K562 (cell line): ENCODE measurements around the gene ALDOB. TPM values are rescaled to one million over a fixed set of nuclear protein-coding genes. Genes with fewer than 3 reads are reported as not detected.

Experiments used
- BMI1 ChIP-seq: fragments of 150-350 bp; IDR thresholded peaks from 2 replicates; pipeline ENCODE4 v1.6.1; 2014; ENCODE audit warnings: low read length
- CBFB ChIP-seq: sonication (generic); formaldehyde crosslinking; IDR thresholded peaks from 2 replicates; pipeline ENCODE4 v1.4.0; 2020; ENCODE audit warnings: mild to moderate bottlenecking, missing genetic modification reagents
- CREB1 ChIP-seq, 2 experiments: sonication (generic) in 1 of 2; formaldehyde crosslinking in 1 of 2; IDR thresholded peaks; 2 replicates each; pipeline versions ENCODE4 v1.6.1 to v1.8.0; 2012 to 2022; ENCODE audit warnings: inconsistent platforms in 1 of 2, mild to moderate bottlenecking in 1 of 2, missing genetic modification reagents in 1 of 2, moderate library complexity in 1 of 2
- MTF1 ChIP-seq: fragments of 250-450 bp; sonication (Bioruptor Pico); IDR thresholded peaks from 2 replicates; pipeline ENCODE4 v1.9.0; 2021; ENCODE audit warnings: moderate library complexity, mild to moderate bottlenecking, inconsistent platforms, borderline replicate concordance
- MYC ChIP-seq, 2 experiments: fragments of 250-450 bp in 1 of 2; sonication (Bioruptor Pico) in 1 of 2; IDR thresholded peaks; 2 replicates each; pipeline versions ENCODE4 v1.5.1 to v1.6.1; 2012 to 2021; ENCODE audit warnings: low read depth in 2 of 2, borderline replicate concordance in 1 of 2, improper control_type of control experiment in 1 of 2, low read length in 1 of 2, mild to moderate bottlenecking in 1 of 2, moderate library complexity in 1 of 2
- NFIC ChIP-seq: fragments of 450-650 bp; IDR thresholded peaks from 2 replicates; pipeline ENCODE4 v1.6.1; 2017; ENCODE audit warnings: mild to moderate bottlenecking, inconsistent platforms
- PHB ChIP-seq: fragments of 250-450 bp; sonication (Bioruptor Pico); IDR thresholded peaks from 2 replicates; pipeline ENCODE4 v1.5.0; 2021
- RBM15 ChIP-seq: fragments of 200-400 bp; formaldehyde crosslinking; IDR thresholded peaks from 2 replicates; pipeline ENCODE4 v1.6.1; 2018; ENCODE audit warnings: mild to moderate bottlenecking, low read length, moderate library complexity; ENCODE audit not compliant: insufficient read depth
- RCOR1 ChIP-seq, 2 experiments: IDR thresholded peaks; 2 replicates each; pipeline ENCODE4 v1.6.1; 2012; ENCODE audit warnings: low read depth in 2 of 2, low read length in 2 of 2, borderline replicate concordance in 1 of 2, improper control_type of control experiment in 1 of 2
- TAF1 ChIP-seq: IDR thresholded peaks from 2 replicates; pipeline ENCODE4 v1.6.1; 2011; ENCODE audit warnings: mild to moderate bottlenecking, low read length, moderate library complexity; ENCODE audit not compliant: insufficient read depth, control insufficient read depth, severe bottlenecking; ENCODE audit errors: extremely low read depth
- TARDBP ChIP-seq: fragments of 450-650 bp; IDR thresholded peaks from 2 replicates; pipeline ENCODE4 v1.6.1; 2016
- TEAD4 ChIP-seq, 2 experiments: sonication (generic) in 1 of 2; formaldehyde crosslinking in 1 of 2; IDR thresholded peaks; 2 replicates each; pipeline versions ENCODE4 v1.6.1 to v1.8.0; 2012 to 2022; ENCODE audit warnings: borderline replicate concordance in 1 of 2, inconsistent platforms in 1 of 2, low read length in 1 of 2, mild to moderate bottlenecking in 1 of 2, missing genetic modification reagents in 1 of 2
- ZNF197 ChIP-seq: fragments of 200-800 bp; sonication (Bioruptor generic); IDR thresholded peaks from 2 replicates; pipeline ENCODE4 v1.6.1; 2016; ENCODE audit warnings: low read depth, missing genetic modification characterization, missing compliant biosample characterization
- ZNF347 ChIP-seq: fragments of 450-650 bp; formaldehyde crosslinking; IDR thresholded peaks from 2 replicates; pipeline ENCODE4 v1.4.0; 2020; ENCODE audit warnings: low read depth, mild to moderate bottlenecking, moderate library complexity
- ZNF79 ChIP-seq: fragments of 250-450 bp; sonication (Bioruptor Pico); IDR thresholded peaks from 2 replicates; pipeline ENCODE4 v1.4.0; 2020; ENCODE audit warnings: low read depth, mild to moderate bottlenecking, moderate library complexity
- polyA plus RNA-seq, 8 experiments: library from polyadenylated mRNA; depleted of rRNA in 4 of 8; stranded (reverse) in 5 of 8; unstranded in 3 of 8; fragments of >200 nt; fragmentation: Nextera tagmentation in 2 of 8; fragmentation: Illumina TruSeq in 1 of 8; extraction: Ambion mirVana in 2 of 8; extraction: Trizol in 1 of 8; gene quantifications; 2 replicates each; pipeline versions ENCODE4 v1.2.1 to v1.2.3, GENCODE V29; 2011 to 2014; ENCODE audit warnings: inconsistent platforms in 1 of 8, missing spikeins in 1 of 8
- total RNA-seq, 7 experiments: library from RNA; depleted of rRNA in 6 of 7; stranded (reverse); fragments of >200 nt in 6 of 7; fragmentation: Illumina TruSeq in 2 of 7; extraction: Trizol in 2 of 7; gene quantifications; 2 replicates each; pipeline versions ENCODE4 v1.2.1 to v1.2.3, GENCODE V29; 2011 to 2021; ENCODE audit warnings: low replicate concordance in 1 of 7
- TF ChIP-seq, protein P1 (sequence below): fragments of 250-450 bp; sonication (Bioruptor Pico); IDR thresholded peaks from 2 replicates; pipeline ENCODE4 v1.8.0; 2021; ENCODE audit warnings: mild to moderate bottlenecking, moderate library complexity
- TF ChIP-seq, protein P2 (sequence below): fragments of 250-450 bp; sonication (Bioruptor Pico); IDR thresholded peaks from 2 replicates; pipeline ENCODE4 v1.4.0; 2020

Gene ALDOB
- total and polyA plus RNA-seq, 9 of the 15 experiments (the other 6 are each of a cell fraction or from before 2014, with no cell fraction given), result 0.80 TPM; not detected in 8

- TF ChIP-seq ZNF197 (CRISPR knock-in tag) (peak; percentile 77; the same call in 1 of the 2 replicates), MTF1 (no peak), PHB (CRISPR knock-in tag) (no peak), ZNF347 (CRISPR knock-in tag) (no peak), TEAD4 (IDR thresholded peaks at IDR 0.05; ENCODE audit: low read length) (no peak), TEAD4 (CRISPR knock-in tag; IDR thresholded peaks at IDR 0.05; ENCODE audit: borderline replicate concordance) (no peak), TAF1 (peak; percentile 95), MYC (IDR thresholded peaks at IDR 0.05; ENCODE audit: low read depth, low read length) (peak; percentile 71), MYC (CRISPR knock-in tag; IDR thresholded peaks at IDR 0.05; ENCODE audit: borderline replicate concordance, low read depth) (no peak), TARDBP (no peak), RCOR1 (IDR thresholded peaks at IDR 0.05; ENCODE audit: borderline replicate concordance in 1 of 2, low read depth in 2 of 2, low read length in 2 of 2) (peak in 1 of 2 experiments; percentile 28; a peak in 1 of 4 replicates), ZNF79 (CRISPR knock-in tag) (no peak), CBFB (no peak), RBM15 (no peak), CREB1 (IDR thresholded peaks at IDR 0.05) (peak; percentile 86), CREB1 (CRISPR knock-in tag; IDR thresholded peaks at IDR 0.05) (peak; percentile 87), BMI1 (no peak), NFIC (peak; percentile 22)
- TF ChIP-seq, protein P1, sequence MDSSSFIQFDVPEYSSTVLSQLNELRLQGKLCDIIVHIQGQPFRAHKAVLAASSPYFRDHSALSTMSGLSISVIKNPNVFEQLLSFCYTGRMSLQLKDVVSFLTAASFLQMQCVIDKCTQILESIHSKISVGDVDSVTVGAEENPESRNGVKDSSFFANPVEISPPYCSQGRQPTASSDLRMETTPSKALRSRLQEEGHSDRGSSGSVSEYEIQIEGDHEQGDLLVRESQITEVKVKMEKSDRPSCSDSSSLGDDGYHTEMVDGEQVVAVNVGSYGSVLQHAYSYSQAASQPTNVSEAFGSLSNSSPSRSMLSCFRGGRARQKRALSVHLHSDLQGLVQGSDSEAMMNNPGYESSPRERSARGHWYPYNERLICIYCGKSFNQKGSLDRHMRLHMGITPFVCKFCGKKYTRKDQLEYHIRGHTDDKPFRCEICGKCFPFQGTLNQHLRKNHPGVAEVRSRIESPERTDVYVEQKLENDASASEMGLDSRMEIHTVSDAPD, result no peak
- TF ChIP-seq, protein P2, sequence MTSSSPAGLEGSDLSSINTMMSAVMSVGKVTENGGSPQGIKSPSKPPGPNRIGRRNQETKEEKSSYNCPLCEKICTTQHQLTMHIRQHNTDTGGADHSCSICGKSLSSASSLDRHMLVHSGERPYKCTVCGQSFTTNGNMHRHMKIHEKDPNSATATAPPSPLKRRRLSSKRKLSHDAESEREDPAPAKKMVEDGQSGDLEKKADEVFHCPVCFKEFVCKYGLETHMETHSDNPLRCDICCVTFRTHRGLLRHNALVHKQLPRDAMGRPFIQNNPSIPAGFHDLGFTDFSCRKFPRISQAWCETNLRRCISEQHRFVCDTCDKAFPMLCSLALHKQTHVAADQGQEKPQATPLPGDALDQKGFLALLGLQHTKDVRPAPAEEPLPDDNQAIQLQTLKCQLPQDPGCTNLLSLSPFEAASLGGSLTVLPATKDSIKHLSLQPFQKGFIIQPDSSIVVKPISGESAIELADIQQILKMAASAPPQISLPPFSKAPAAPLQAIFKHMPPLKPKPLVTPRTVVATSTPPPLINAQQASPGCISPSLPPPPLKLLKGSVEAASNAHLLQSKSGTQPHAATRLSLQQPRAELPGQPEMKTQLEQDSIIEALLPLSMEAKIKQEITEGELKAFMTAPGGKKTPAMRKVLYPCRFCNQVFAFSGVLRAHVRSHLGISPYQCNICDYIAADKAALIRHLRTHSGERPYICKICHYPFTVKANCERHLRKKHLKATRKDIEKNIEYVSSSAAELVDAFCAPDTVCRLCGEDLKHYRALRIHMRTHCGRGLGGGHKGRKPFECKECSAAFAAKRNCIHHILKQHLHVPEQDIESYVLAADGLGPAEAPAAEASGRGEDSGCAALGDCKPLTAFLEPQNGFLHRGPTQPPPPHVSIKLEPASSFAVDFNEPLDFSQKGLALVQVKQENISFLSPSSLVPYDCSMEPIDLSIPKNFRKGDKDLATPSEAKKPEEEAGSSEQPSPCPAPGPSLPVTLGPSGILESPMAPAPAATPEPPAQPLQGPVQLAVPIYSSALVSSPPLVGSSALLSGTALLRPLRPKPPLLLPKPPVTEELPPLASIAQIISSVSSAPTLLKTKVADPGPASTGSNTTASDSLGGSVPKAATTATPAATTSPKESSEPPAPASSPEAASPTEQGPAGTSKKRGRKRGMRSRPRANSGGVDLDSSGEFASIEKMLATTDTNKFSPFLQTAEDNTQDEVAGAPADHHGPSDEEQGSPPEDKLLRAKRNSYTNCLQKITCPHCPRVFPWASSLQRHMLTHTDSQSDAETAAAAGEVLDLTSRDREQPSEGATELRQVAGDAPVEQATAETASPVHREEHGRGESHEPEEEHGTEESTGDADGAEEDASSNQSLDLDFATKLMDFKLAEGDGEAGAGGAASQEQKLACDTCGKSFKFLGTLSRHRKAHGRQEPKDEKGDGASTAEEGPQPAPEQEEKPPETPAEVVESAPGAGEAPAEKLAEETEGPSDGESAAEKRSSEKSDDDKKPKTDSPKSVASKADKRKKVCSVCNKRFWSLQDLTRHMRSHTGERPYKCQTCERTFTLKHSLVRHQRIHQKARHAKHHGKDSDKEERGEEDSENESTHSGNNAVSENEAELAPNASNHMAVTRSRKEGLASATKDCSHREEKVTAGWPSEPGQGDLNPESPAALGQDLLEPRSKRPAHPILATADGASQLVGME (CRISPR knock-in tag), result no peak
Measured at GRCh38 chr9:101398068-101398929, 37.3 kb downstream of the ALDOB start, which contains the start of the genes MRPL50 and ZNF189 (continued).
